RWPE1 (cell line): Measurements from ENCODE around the gene TBC1D20.
A peak's percentile ranks its signal among the peaks of the same experiment; 100 is the strongest.
"Not testable (repeated sequence)": the region's sequence is repeated elsewhere in the genome, so short reads cannot be mapped to it uniquely, and the experiment has no call there.

Source experiments
- CTCF ChIA-PET: fragments of 350-600 bp; sonication (Branson Sonifier 250); formaldehyde crosslinking; extraction: SDS; loops from one replicate; lab custom pipeline; 2021; lab: Yijun Ruan, JAX
- POLR2A ChIA-PET: fragments of 400-600 bp; formaldehyde crosslinking; extraction: SDS; loops from one replicate; lab custom pipeline; 2020; ENCODE audit warnings: antibody characterized with exemption; ENCODE audit not compliant: low non-redundant PET; lab: Yijun Ruan, JAX
- DNase-seq: peaks from one replicate; pipeline ENCODE4 v3.0.0; 2012; ENCODE audit warnings: low spot score
- H3K27ac ChIP-seq: fragments of 450-650 bp; 2 replicates; pipeline ENCODE4 v1.5.1; 2017
- CTCF ChIP-seq: fragments of 450-650 bp; conservative IDR thresholded peaks from 2 replicates; pipeline ENCODE4 v1.5.1; 2017; ENCODE audit warnings: low read depth, mild to moderate bottlenecking

Gene TBC1D20

GRCh38 chr20:391041-391711, 71.2 kb downstream of the TBC1D20 start:
- TF ChIP-seq CTCF: no peak
- H3K27ac ChIP-seq: peak overlapping the region; percentile 67
- DNase-seq: no peak
- POLR2A ChIA-PET: interaction anchor here (0.5 kb wide), 1 partner anchor 34 kb away, joined by 9 read pairs; no protein-coding TSS in a partner anchor
- CTCF ChIA-PET: interaction anchor here (0.7 to 1.0 kb wide), 2 partner anchors 21 to 36 kb away, joined by 3 to 5 read pairs; no protein-coding TSS in a partner anchor

GRCh38 chr20:389220-389619, 73.1 kb downstream of the TBC1D20 start:
- H3K27ac ChIP-seq: peak overlapping the region; percentile 67
- ChIA-PET POLR2A (no interaction called here), CTCF (interaction anchor here (1.3 kb wide), 1 partner anchor 35 kb away, joined by 3 read pairs; no protein-coding TSS in a partner anchor)
- DNase-seq: no peak
- TF ChIP-seq CTCF: no peak

- ChIA-PET POLR2A (no interaction called here), CTCF (interaction anchor here (1.3 kb wide), 1 partner anchor 34 kb away, joined by 3 read pairs; no protein-coding TSS in a partner anchor)
- no peak for DNase-seq
- peak overlapping the region; percentile 67; the same call in 1 of the 2 replicates for H3K27ac ChIP-seq
- no peak for TF ChIP-seq CTCF
Measured at GRCh38 chr20:388034-388994, 74.0 kb downstream of the TBC1D20 start.

GRCh38 chr20:387520-387919, 74.8 kb downstream of the TBC1D20 start:
- ChIA-PET CTCF (no interaction called here), POLR2A (no interaction called here)
- no peak for DNase-seq
- TF ChIP-seq CTCF: no peak
- peak overlapping the region; percentile 67; the same call in 1 of the 2 replicates for H3K27ac ChIP-seq

- H3K27ac ChIP-seq: peak overlapping the region; percentile 99
- POLR2A ChIA-PET, DNase-seq, CTCF ChIA-PET: not testable (repeated sequence)
Measured at GRCh38 chr20:386634-387033, 75.7 kb downstream of the TBC1D20 start.
